Transverse colon (tissue), 4 donors: Measurements from ENCODE around the gene ABCA1. TPM values are rescaled to one million over a fixed set of nuclear protein-coding genes. Genes with fewer than 3 reads are reported as not detected.

Experiments
- DNase-seq: peaks from one replicate; pipeline ENCODE4 v3.0.0-alpha.2; 2019
- H3K27ac ChIP-seq, 4 donors: fragments of 200-600 bp; sonication (generic); 2 replicates each; pipeline ENCODE4 v1.5.1; 2016 to 2018; ENCODE audit warnings: inconsistent platforms in 4 of 4
- H3K27me3 ChIP-seq: fragments of 200-600 bp; sonication (generic); 2 replicates; pipeline ENCODE4 v1.5.1; 2017; ENCODE audit warnings: inconsistent platforms
- H3K36me3 ChIP-seq, 4 donors: fragments of 200-600 bp; sonication (generic); 2 replicates each; pipeline ENCODE4 v1.5.1; 2017 to 2019; ENCODE audit warnings: inconsistent platforms in 4 of 4
- H3K4me1 ChIP-seq, 4 donors: fragments of 200-600 bp; sonication (generic); 2 replicates each; pipeline ENCODE4 v1.5.1; 2017 to 2020; ENCODE audit warnings: inconsistent platforms in 4 of 4
- H3K4me3 ChIP-seq, 4 donors: fragments of 200-600 bp; sonication (generic); 1 replicate in 1 of 4; 2 replicates in 3 of 4; pipeline versions ENCODE4 v1.5.1 to v1.6.1; 2017 to 2019; ENCODE audit warnings: inconsistent platforms in 4 of 4
- H3K9me3 ChIP-seq, 2 donors: fragments of 200-600 bp; sonication (generic); 2 replicates each; pipeline ENCODE4 v1.5.1; 2017 to 2019; ENCODE audit warnings: inconsistent platforms in 2 of 2
- CTCF ChIP-seq, 5 experiments: fragments of 200-600 bp in 3 of 5; fragments of 450-650 bp in 2 of 5; sonication (generic) in 3 of 5; IDR thresholded peaks; 1 replicate in 2 of 5; 2 replicates in 3 of 5; pipeline ENCODE4 v1.5.1; 2016 to 2017; ENCODE audit warnings: antibody characterized with exemption in 5 of 5, inconsistent platforms in 3 of 5, mild to moderate bottlenecking in 2 of 5, moderate library complexity in 1 of 5
- EP300 ChIP-seq: sonication (generic); formaldehyde crosslinking; IDR thresholded peaks from one replicate; pipeline ENCODE4 v1.6.1; 2017; ENCODE audit warnings: antibody characterized with exemption, low read depth
- POLR2A ChIP-seq: fragments of 450-650 bp; IDR thresholded peaks from one replicate; pipeline ENCODE4 v1.6.1; 2016; ENCODE audit warnings: antibody characterized with exemption, mild to moderate bottlenecking, moderate library complexity
- POLR2AphosphoS5 ChIP-seq, 3 donors: sonication (generic); formaldehyde crosslinking; IDR thresholded peaks; one replicate each; pipeline ENCODE4 v1.6.1; 2016; ENCODE audit warnings: antibody characterized with exemption in 3 of 3
- WGBS, 2 donors: methylation state at CpG; one replicate each; pipeline ENCODE4 v1.1.5; 2018; ENCODE audit warnings: low coverage in 1 of 2; 5-methylcytosine and 5-hydroxymethylcytosine counted together
- in situ Hi-C, 4 donors: fragments of 200-750 bp; cut with MboI; loops; one replicate each; pipeline versions ENCODE4 v1.15.0 to v1.15.1; 2017; ENCODE audit warnings: low sequenced_read_pairs in 3 of 4, low pct_ligation_motif_present in 1 of 4, low pct_unique_long_range_greater_than_20kb in 1 of 4
- intact Hi-C: fragments of 100-400 bp; cut with DNase I; formaldehyde crosslinking; loops from one replicate; pipeline ENCODE4 v1.15.1; 2023; ENCODE audit warnings: low total_unique reads
- total RNA-seq, 4 donors: library from RNA; depleted of rRNA; stranded (reverse); fragments of >200 nt; gene quantifications; one replicate each; pipeline ENCODE4 v1.1.0, GENCODE V29; 2016

Gene ABCA1
- total RNA-seq, 4 donors from 2014 or later = 20.5 to 67.3 (median 60.5) TPM

- TF ChIP-seq CTCF (IDR thresholded peaks at IDR 0.05) = no peak
- in situ Hi-C loops (no loop called here), intact Hi-C loops (no loop called here)
- 92 to 100% methylated on average over 1 of the region's 1 CpG for WGBS, 2 donors
- H3K27ac ChIP-seq = no peak overlapping the region
- H3K36me3 ChIP-seq = peaks cover 0 to 75% (median 31%) of the 10 kb centered on the region in 4 donors
- no peak overlapping the region for H3K4me3 ChIP-seq
- no peaks in the 10 kb centered on the region for H3K27me3 ChIP-seq
- no peak for DNase-seq
- H3K9me3 ChIP-seq = no peaks in the 10 kb centered on the region
- H3K4me1 ChIP-seq = peaks cover 0 to 7% (median 0%) of the 10 kb centered on the region in 4 donors
Observed at GRCh38 chr9:104836235-104836634, 91.7 kb downstream of the ABCA1 start.

DNA sequence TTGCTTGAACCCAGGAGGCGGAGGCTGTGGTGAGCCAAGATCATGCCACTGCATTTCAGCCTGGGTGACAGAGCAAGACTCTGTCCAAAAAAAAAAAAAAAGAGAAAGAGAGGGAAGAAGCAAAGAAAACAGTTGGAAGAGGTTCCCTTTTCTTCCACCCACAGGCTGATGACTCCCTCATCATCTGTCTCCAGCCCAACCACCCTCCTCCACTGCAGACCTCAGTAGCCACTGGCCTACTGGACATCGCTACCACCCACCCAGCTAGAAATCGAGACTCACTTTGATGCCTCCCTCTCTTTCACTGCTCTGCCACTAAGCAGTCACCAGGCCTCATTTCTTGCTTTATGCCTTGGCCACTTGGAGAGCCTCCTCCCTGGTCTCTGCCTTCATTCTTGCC is 92.8 kb downstream of the ABCA1 start:
- no peaks in the 10 kb centered on the region for H3K27me3 ChIP-seq
- in situ Hi-C loops = no loop called here
- DNase-seq = no peak
- peaks cover 0 to 7% (median 0%) of the 10 kb centered on the region in 4 donors for H3K4me1 ChIP-seq
- H3K27ac ChIP-seq = no peak overlapping the region
- TF ChIP-seq POLR2AphosphoS5 (IDR thresholded peaks at IDR 0.05) = no peak
- TF ChIP-seq EP300 = no peak
- TF ChIP-seq POLR2A = no peak
- no peak for TF ChIP-seq CTCF (IDR thresholded peaks at IDR 0.05)
- no peaks in the 10 kb centered on the region for H3K9me3 ChIP-seq
- WGBS, 2 donors = 85 to 100% methylated on average over 1 to 3 of the region's 3 CpGs
- intact Hi-C loops = no loop called here
- no peak overlapping the region for H3K4me3 ChIP-seq
- H3K36me3 ChIP-seq = peaks cover 0 to 77% (median 34%) of the 10 kb centered on the region in 4 donors

- 80 to 82% methylated on average over 1 to 6 of the region's 6 CpGs for WGBS, 2 donors
- no peaks in the 10 kb centered on the region for H3K9me3 ChIP-seq
- no peak for TF ChIP-seq POLR2AphosphoS5 (IDR thresholded peaks at IDR 0.05)
- TF ChIP-seq POLR2A = no peak
- TF ChIP-seq CTCF (IDR thresholded peaks at IDR 0.05) = no peak
- no peak for TF ChIP-seq EP300
- no peak for DNase-seq
- no peak overlapping the region for H3K27ac ChIP-seq
- no peaks in the 10 kb centered on the region for H3K27me3 ChIP-seq
- intact Hi-C loops (no loop called here), in situ Hi-C loops (no loop called here)
- H3K36me3 ChIP-seq = peaks cover 0 to 76% (median 32%) of the 10 kb centered on the region in 4 donors
- no peak overlapping the region for H3K4me3 ChIP-seq
- peaks cover 0 to 7% (median 0%) of the 10 kb centered on the region in 4 donors for H3K4me1 ChIP-seq
Observed at GRCh38 chr9:104833696-104834095, 94.3 kb downstream of the ABCA1 start.

DNA sequence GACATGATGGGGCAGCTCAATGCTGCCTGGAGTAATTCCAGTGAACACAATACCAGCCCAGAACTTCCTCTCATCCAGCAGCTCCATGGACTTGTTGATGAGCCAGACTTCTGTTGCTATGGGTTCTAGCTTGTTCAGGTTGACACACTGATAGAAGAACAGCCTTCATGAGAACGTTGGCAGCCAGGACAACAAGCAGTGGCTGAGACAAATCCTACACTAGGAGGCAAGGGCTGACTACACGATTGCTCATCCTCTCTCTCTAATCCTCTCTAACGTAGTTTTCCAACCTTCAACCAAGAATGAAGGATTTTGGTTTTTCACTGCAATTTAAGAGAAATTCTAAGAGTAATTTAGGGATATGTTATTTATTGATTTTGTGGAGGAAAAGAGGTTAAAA is 96.3 kb downstream of the ABCA1 start:
- in situ Hi-C loops (no loop called here), intact Hi-C loops (loop anchor here (2.0 kb wide), 1 partner anchor 65 kb away; no protein-coding TSS in a partner anchor)
- no peaks in the 10 kb centered on the region for H3K4me1 ChIP-seq
- H3K4me3 ChIP-seq = no peak overlapping the region
- H3K36me3 ChIP-seq = peaks cover 0 to 84% (median 35%) of the 10 kb centered on the region in 4 donors
- H3K9me3 ChIP-seq = no peaks in the 10 kb centered on the region
- no peak for TF ChIP-seq POLR2AphosphoS5 (IDR thresholded peaks at IDR 0.05)
- no peak for TF ChIP-seq EP300
- TF ChIP-seq CTCF (IDR thresholded peaks at IDR 0.05) = no peak
- no peak for TF ChIP-seq POLR2A
- WGBS, 2 donors = 78 to 82% methylated on average over 2 to 3 of the region's 3 CpGs
- no peak overlapping the region for H3K27ac ChIP-seq
- no peak for DNase-seq
- no peaks in the 10 kb centered on the region for H3K27me3 ChIP-seq
